VCaP (cell line): Measurements from ENCODE around the gene EWSR1.

Experiments used
- H3K27ac ChIP-seq: fragments of 450-650 bp; 2 replicates; pipeline ENCODE4 v1.5.1; 2017
- TF ChIP-seq, protein P1 (sequence below): fragments of 450-650 bp; conservative IDR thresholded peaks from 2 replicates; pipeline ENCODE4 v1.5.1; 2017; ENCODE audit warnings: mild to moderate bottlenecking, moderate library complexity

EWSR1 gene

DNA sequence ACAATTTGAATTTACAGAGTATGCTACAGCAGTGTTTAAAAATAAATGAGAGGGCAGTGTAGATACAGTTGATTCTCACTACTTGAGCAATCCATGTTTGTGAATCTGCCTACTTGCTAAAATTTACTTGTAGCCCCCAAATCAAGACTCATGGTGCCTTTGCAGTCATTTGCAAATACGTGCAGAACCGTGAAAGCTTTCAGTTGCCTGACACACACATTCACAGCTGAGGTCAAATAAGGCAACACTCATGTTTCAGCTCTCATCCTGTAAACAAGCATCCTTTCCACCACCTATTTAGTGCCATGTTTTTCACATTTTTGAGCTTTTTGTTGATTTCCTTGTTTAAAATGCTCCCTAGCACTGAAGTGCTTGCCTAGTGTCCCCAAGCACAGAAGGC lies 80.0 kb downstream of the EWSR1 start:
- peak overlapping the region; percentile 87; the same call in 1 of the 2 replicates for H3K27ac ChIP-seq
- TF ChIP-seq, protein P1, sequence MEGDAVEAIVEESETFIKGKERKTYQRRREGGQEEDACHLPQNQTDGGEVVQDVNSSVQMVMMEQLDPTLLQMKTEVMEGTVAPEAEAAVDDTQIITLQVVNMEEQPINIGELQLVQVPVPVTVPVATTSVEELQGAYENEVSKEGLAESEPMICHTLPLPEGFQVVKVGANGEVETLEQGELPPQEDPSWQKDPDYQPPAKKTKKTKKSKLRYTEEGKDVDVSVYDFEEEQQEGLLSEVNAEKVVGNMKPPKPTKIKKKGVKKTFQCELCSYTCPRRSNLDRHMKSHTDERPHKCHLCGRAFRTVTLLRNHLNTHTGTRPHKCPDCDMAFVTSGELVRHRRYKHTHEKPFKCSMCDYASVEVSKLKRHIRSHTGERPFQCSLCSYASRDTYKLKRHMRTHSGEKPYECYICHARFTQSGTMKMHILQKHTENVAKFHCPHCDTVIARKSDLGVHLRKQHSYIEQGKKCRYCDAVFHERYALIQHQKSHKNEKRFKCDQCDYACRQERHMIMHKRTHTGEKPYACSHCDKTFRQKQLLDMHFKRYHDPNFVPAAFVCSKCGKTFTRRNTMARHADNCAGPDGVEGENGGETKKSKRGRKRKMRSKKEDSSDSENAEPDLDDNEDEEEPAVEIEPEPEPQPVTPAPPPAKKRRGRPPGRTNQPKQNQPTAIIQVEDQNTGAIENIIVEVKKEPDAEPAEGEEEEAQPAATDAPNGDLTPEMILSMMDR: no peak

DNA sequence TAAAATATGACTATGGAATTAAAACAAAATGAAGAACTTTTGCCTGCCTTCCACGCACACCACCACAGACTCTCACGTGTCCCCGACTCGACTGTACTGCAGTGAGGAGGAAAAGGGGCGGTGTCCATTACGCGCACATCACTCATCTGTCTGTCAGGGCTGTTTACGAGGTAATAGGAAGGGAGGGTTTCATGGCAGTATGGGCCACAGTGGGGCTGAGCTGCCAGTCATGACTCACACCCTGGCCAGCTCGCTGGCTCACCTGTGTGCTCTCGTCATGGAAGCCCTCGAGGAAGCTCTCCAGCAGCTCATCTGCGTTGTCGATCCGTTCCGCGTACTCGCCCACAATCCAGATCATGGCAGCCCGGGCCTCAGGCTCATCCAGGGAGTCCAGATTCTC lies 80.9 kb downstream of the EWSR1 start:
- TF ChIP-seq, protein P1: no peak
- no peak overlapping the region for H3K27ac ChIP-seq
